AG09319 (cell line): Measurements from ENCODE around the gene UBXN2A.

ENCODE experiments used
- DNase-seq: peaks from one replicate; pipeline ENCODE4 v3.0.0-alpha.2; 2010; ENCODE audit warnings: low read depth; ENCODE audit errors: extremely low read depth
- CTCF ChIP-seq: IDR thresholded peaks from 2 replicates; pipeline ENCODE4 v1.5.1; 2011; ENCODE audit warnings: low read depth, mild to moderate bottlenecking, inconsistent platforms, low read length, moderate library complexity

The UBXN2A gene

GRCh38 chr2:23988371-23988770, 48.1 kb downstream of the UBXN2A start:
- no peak for DNase-seq
- TF ChIP-seq CTCF = peak; percentile 9

GRCh38 chr2:23992931-23993330, 52.7 kb downstream of the UBXN2A start:
- no peak for TF ChIP-seq CTCF

GRCh38 chr2:23993736-23994269, 53.5 kb downstream of the UBXN2A start:
- no peak for DNase-seq
- TF ChIP-seq CTCF = no peak

More at GRCh38 chr2:23992931-23993330, 52.7 kb downstream of the UBXN2A start:
- DNase-seq = no peak

- no peak for DNase-seq
- no peak for TF ChIP-seq CTCF
Measured at GRCh38 chr2:23994567-23994966, 54.3 kb downstream of the UBXN2A start.

- DNase-seq = no peak
- TF ChIP-seq CTCF = no peak
Measured at GRCh38 chr2:24007693-24008092, 67.4 kb downstream of the UBXN2A start.

- TF ChIP-seq CTCF = no peak
- no peak for DNase-seq
Measured at GRCh38 chr2:24008672-24009366, 68.6 kb downstream of the UBXN2A start.

- TF ChIP-seq CTCF = no peak
- DNase-seq = no peak
Measured at GRCh38 chr2:24009367-24009679, 69.1 kb downstream of the UBXN2A start.
